CD1c-positive myeloid dendritic cell (primary cell): ENCODE measurements around the gene KLHL12.

Source experiments
- DNase-seq: peaks from one replicate; pipeline ENCODE4 v3.0.0-alpha.2; 2016; ENCODE audit errors: extremely low spot score

The KLHL12 gene

DNA sequence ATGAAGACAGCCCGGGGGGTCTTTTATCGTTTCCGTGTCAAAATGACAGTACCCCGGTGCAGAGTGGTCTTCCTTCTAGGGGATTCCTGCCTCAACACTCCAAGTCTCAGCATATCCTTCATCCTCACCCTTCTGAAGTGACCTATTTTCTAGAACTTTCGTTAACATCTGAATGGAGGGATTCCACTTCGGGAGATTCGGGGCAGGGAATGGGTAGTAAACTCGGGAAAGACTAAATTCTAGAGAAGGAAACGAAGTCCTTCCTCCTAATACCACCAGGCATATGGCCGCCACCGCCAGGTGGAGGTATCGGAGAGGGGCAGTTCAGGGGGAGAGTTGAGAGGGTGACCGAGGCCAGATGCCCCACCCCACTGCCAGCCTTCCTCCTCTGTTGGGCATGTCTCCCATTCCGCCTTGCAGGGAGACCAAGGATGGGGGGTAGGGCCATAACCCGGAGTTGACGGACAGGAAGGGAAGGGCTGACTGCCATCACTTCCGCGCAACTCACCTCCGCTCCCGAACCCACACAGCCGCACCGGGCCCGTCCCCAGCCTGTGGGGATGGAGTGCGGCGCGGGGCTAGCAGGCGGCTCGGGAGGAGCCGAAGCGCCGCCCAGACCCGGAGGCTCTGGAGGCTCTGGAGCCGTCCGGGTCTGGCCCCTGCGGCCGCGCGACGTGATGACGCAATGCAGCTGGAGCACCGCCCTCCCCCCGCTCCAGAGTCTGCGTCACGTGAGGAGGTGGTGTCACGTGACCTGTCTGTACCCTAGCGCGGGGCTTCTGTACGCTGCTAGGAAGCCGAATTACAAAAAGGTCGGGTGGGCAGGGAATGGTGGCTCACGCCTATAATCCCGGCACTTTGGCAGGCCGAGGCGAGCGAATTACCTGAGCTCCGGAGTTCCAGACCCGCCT is at the start of gene KLHL12:
Gene KLHL12 (minus strand): TSS at position 654 of the 911 bp plus-strand sequence. CDS start 2,072 bp downstream, outside the sequence.
- DNase-seq = peak; percentile 98

DNA sequence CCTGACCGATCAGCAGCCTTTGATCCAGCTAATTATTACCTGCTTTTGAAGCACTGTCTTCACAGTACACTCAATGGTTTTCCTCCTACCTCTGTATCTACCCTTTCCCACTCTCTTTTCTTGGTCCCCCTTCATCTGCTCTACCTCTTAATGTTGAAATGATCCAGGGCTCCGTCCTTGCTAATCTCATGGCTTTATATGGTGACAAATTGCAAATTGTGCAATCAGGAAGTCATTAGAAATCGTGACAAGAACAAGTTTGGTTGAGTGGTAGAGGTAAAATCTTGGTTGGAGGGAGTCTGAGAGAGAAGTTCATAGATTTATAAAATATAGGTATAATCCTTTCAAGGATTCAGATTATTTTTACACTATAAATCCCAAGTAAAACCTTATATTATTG is 49.6 kb upstream of the KLHL12 start:
- peak; percentile 50 for DNase-seq

DNA sequence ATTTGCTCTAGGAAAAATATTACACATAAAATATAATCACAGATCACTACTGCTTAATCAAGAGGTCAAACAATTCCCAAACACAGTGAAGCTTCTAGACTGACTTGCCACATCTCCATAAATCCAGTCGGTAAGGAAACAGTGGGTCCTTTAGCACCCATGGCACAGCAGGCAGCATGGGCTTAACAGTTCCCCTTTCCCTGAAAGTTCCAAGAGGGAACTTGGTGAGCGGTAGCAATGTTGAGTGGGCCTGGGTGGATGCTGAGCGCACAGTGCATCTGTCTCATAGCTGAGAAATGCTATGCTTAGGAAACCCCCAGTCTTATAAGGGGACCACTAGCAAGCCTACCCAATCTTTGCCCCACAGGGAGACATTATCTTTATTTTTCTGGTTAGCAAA is 47.8 kb upstream of the KLHL12 start:
- no peak for DNase-seq

DNA sequence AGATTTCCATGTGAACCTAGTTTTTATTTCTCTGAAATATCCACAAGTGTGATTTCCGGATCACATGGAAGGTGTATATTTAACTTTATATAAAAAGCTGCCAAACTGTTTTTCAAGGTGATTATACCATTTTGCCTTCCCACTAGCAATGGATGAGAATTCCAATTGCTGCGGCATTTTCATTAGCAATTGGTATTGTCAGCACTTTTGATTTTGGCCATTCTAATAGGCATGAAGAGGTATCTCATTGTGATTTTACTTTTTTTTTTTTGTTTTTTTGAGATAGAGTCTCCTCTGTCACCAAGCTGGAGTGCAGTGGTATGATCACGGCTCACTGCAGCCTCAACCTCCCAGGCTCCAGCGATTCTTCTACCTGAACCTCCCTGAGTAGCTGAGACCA is 45.0 kb upstream of the KLHL12 start:
- no peak for DNase-seq

DNA sequence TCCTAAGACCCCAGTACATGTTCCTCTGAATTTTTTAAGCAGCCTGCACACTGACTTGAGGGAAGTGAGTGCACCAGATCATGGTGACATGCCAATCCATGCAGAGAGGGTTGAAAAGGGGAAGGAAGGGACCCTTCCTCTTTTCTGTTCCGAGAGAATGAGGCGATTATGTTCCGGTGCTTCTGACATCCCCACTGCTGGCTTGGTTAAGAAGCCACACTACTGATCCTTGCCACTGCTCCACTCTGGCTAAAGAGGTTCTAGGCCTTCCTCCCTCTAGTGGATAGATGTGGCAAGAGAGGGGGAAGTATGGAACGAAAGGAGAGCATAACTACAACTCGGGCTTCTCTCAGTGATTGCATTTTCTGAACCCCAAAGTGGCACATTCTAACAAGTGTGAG is 41.9 kb upstream of the KLHL12 start:
- DNase-seq = peak; percentile 95

DNA sequence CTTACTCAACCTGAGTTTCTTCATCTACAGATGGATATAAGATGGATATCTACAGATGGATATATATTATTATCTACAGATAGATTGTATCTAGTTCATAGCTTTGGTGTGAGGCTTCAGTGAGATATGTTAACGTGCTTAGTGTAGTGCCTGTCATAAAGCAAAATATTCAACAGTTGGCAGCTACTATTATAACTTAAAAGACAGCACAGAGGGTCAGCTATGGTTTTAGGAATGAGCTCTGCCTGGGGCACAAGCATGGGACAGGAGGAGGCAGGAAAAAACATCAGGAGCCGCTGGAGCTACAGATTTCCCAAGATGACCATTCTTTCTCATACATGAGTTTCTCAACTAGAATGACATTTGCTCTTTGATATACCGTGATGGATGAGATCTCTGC is 41.3 kb upstream of the KLHL12 start:
- DNase-seq = no peak

DNA sequence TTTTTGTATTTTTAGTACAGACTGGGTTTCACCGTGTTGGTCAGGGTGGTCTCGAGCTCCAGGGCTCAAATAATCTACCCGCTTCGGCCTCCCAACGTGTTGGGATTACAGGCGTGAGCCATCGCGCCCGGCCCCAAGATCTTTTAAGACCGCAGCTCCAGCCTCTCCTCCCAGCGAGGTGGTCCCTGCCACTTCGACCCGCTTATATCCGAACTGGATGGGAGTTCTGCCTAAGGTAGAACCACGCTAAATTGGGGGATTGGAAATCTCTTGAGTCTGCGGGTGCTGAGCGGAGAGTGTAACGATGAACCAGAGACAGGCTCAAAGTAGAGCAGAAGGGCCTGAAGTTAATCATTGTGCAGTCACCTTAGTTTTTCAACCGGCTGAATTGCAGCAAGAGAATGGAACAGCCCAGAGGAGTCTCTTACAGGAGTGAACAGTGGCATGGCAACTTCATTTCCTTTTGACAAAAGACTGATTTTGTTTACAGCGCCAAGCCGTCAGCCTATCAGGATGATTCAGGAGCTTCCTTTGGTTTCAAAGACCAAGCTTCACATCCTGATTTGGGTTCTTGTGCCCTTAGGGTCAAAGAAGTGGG is 40.7 kb upstream of the KLHL12 start:
- DNase-seq = peak; percentile 88

DNA sequence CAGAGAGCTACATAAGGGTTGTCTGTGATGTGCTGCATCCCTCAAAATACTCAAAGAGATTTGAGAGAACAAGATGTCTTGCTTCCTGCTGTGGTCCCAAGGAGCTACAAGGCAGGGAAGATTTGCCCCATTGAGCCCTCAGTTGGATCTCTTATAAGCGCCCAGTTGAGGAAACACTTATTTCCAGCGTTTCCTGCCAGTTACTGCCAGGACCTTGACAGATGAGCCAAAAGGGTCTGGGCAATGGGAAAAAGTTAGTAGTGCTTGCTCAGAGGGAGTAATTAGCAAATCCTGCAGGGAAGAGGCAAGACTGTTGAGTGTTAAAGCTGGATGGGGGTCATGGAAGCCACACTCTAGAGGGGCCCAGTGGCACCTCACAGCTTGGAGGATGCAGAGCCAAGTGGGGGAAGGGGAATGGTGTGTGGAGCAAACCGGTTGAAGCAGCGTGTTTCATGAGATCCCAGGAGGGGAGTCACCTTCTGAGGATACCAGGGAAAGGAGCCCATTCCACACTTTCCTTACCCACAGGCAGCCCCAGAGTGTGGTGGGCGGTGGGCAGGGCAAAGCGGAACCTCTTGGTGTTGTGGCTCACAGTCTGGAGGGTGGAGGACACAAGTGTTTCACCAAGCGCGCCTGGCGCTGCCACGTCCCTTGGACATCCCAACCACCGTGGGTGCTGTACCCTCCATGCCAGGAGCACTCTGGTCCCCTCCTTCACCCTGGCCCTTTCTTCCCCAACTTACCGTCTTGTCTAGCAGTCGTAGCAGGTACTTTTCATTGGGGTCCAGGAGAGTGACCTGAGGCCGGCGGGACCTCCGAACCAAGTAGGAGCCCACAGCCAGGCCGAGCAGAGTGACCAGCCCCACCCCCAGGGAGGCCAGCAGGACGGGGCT is 39.2 kb upstream of the KLHL12 start:
- DNase-seq = peak; percentile 45

DNA sequence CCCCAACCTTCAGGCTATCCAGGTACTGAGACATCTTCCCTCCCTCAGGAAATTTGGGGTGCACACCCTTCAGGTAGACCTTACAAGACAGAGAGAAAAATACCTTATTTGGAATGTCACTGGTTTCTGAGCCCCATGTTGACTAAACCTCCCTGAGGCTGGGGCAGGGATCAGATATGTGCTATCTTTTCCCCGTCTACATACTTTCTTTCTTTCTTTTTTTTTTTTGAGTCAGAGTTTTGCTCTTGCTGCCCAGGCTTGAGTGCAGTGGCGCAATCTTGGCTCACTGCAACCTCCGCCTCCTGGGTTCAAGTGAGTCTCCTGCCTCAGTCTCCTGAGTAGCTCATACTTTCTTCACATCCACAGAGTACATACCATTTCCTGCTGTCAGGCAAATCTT is 38.4 kb upstream of the KLHL12 start:
- no peak for DNase-seq

DNA sequence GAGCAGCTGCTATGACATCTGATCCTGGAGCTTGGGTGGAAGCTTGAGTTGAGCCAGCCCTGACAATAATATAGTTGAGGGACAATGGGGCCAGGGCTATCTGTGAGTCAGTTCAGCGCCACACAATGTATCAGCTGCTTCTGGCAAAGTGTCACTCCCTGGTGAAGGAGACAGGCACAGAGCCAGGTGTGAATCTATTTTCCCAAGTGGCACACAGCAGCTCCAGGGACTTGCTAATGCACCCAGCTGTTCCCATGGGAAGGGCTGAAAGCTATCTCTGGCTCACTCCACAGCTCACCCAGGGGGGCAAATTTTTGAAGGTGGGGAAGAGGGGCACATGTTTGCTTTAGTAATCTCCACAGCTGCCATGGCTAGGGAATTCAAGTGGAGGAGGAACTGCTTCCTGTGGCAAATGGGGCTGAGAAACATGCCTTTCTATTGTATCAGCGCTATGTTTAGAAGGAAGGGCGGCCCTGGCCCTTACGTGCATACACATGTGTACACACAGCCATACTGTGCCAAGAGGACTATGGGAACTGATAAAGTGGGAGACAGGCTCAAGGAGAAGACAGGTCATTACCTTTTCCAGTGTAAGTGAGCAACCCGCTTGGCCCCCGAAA is 37.9 kb upstream of the KLHL12 start:
- no peak for DNase-seq

DNA sequence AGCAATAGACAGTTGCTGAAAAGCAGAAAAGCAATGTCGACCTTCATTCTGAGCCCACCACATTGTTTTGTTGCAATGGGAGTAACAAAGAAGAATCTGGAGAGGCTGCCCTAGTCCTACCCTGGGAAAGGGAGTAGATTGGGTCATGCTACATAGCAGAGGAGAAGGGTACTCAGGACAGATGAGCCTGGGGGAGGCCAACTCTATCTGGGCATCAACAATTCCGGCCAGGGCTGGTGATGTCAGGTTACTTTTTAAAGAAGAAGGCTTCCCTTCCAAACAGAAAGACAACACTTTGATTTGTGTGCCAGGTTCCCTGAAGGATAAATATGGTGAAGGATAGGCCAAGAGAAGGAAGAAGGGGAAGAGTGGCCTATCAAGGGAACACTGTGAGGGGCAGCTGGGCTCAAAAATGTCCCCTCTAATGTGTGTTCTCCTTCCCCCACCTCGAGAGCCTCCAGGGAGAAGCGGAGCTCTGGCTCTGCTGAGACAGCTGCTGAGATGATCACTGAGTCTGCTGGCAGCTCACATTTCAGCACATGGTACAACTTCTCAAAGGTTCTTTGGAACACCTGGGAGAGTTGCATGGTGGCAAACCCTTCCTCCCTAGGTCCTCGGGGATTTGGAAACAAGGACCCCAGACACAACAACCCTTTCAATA is 34.3 kb upstream of the KLHL12 start:
- DNase-seq = no peak

DNA sequence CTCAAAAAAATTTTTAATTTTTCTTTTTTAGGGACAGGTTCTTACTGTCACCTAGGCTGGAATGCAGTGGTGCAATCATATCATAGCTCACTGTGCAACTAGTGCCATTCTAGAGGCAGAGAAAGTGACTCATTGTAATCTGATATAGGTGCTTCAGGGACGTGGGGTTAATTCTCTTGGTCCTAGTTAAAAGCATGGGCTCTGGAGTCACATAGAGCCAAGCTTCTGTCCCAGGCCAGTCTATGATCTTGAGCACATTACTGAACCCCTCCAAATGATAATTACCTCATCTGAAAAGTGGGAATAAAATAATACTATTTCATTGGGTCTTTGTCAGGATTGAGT is 32.2 kb upstream of the KLHL12 start:
- DNase-seq = no peak

DNA sequence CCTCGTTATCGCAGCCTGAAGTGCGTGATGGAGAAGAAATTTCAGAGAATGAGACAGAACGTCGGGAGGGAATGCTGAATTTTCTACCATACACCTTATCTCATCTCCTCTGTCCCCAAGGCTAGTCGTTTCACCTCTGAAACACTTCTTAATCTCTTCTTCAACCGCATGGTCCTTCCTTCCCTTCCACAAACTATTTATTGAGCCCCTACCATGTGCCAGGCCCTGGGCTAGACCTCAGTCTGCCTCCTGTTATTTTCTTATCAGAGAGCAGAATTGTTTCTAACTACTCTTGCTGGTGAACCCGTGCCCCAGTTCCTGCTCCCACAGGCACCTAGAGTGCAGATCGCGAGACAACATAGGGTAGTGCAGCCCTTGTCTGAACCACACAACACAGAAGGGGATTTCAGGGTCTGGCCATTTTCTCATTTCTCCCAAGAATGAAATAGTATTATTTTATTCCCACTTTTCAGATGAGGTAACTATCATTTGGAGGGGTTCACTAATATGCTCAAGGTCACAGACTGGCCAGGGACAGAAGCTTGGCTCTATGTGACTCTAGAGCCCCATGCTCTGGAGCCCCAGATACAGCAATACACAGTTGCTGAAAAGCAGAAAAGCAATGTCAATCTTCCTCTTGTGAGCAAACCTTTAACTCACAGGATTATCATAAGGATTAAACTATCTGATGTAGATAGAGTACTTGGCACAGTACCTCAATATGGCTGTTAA is 31.7 kb upstream of the KLHL12 start:
- DNase-seq = no peak

DNA sequence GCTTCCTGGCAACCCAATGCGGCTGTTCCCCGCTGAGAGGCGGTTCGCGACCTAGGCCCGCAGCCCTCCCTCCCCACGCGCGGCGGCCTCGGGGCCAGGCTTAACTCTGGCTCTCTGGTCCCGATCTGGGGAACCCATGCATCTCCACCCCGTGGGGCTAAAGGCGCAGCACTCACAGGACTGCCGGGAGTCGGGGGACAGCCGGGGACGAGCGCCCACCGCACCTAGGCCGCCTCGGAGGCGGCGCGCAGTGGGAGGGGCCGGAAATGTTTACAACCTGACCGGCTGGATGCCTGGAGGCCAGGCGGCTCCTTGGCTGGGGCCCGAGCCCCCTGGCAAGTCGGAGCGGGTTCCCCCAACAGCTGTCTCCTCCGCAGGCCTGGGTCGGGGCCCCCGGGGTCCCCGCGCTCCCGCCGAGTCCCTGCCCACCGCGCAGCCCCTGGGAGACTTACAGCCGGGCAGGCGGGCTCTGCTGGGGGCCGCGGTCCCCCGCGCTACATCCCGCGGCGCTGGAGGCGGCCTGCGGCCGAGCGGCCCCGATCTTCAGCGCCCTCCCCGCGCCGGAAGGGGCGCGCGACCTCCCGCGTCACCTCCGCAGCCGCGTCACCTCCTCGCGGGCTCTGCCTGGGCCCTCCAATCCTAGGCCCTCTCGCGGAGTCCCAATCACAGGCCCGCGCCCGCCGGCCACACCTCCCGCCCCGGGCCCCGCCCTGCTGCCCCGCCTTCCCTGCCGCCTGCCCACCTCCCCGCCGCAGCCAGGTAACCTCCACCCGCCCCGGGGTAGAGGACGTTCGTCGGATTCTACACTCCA is 30.9 kb upstream of the KLHL12 start, which contains the start of gene ADIPOR1:
Gene ADIPOR1 (minus strand): TSS at position 580 of the 811 bp plus-strand sequence. CDS start 7,242 bp downstream, outside the sequence.
- DNase-seq = peak; percentile 94

DNA sequence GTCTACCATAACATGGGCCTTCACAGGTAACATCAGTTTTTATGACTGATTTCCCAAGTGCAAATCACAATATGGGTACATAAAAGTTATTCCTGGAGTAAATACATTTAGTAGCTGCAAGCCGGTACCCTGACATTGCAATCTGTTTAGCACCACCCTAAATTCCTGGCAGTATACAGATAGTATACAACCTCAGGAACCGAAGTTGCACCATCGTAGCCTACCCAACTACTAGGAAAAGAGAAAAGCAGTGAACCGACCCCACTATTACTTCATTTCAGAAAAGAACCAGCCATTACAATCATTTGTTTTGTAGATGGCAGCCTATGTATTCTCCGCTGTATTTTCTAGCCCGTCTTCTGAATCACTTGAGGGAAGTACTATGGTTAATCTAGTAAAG is 29.9 kb upstream of the KLHL12 start:
- no peak for DNase-seq

DNA sequence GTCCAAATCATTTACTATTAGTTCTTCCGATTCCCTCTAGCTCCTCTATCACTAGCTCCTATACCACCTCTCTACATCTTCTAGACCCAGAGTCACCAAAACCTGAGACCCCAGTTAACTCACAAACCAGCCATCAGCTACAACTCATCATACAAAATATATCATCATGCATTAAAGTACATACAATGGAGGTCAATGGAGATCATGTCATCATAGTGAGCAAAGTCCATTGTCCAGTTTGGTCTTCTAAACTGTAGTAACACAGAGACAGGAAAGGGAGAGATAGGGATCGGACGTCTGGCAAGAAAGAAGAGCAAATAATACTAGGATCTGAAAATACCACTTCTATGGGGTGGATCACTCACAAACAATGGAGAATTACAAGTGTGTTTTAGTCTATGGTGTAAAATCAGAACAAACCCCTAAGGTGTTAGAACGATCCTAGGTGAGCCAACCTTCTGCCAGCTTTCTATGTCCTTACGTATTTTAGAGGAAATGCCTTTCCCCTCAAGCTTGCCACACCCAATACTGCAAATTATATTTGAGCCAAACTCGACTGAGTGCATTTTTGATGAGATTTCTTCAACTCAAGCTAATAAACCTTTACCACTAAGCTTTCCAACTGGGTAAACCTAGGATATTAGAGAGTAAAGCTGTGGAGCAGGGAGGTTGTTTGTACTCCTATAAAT is 27.2 kb upstream of the KLHL12 start:
- DNase-seq = no peak

DNA sequence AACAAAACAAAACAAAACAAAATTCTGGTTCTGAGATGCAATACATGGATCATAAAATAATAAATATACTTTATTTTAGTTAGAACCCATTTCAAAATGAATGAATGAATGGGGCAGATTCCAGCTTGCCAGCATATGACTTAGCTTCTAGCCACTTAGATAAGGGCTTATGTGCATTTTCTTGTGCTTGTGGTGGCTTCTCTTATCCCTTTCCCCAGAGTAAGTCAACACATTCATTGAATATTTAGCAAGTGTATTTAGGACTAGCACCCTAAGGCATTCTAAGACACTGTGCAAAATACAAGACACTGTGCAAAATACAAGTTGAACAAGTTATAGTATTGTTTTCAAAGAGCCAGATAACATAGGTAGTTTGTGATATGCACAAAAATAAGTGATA is 26.4 kb upstream of the KLHL12 start:
- peak; percentile 5 for DNase-seq

DNA sequence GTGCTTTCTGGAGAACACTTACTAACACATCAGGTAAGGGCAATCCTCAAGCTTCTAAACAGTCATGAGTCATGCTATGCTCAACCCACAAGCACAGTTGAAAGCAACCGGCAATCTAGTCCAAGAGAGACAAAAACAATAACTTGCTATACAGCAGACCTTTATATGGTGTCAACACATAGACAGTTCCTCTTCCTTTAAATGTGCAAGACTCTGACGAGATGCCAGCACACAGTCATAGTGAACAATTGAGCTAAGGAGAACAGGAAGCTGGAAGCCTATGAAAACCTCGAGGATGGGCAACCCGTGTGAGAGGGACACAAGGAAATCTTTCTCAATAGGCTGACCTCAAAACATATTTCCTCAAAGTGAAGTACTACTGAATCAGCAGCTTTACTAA is 25.8 kb upstream of the KLHL12 start:
- peak; percentile 97 for DNase-seq

DNA sequence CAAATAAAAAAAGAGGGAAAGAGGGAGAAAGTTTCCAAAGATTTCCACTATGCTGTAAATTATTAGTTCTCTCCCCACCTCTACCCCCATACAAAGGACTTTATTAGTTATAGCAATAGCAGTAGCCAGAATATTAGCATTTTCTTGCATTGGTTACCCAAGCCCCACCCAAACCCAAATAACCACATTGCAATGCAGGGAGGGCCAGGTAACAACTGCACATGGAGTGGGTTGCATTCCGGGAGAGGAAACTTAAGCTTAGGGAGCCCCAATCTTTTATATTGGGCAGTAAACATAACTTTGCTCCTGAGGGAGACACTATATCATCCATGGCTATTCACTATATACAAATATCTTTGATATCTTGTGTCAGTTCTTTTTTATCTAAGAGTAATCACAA is 25.1 kb upstream of the KLHL12 start:
- DNase-seq = no peak
